ENCODE data around the gene KCNQ1. TPM values are rescaled to one million over a fixed set of nuclear protein-coding genes. Genes with fewer than 3 reads are reported as not detected.
A peak's percentile ranks its signal among the peaks of the same experiment; 100 is the strongest.

KCNQ1 gene
- total and polyA plus RNA-seq, 2 of the 13 experiments (the other 11 are each of a cell fraction or from before 2014, with no cell fraction given), result 0.02 to 0.08 TPM

GRCh38 chr11:2462543-2462985 is 17.8 kb downstream of the KCNQ1 start:
- BruUV-seq (replicated peaks), result no TSS peak
- Histone ChIP-seq H3K27me3 (ENCODE audit: control insufficient read depth in 1 of 2, insufficient read depth in 2 of 2, low read length in 2 of 2) (peaks cover 14 to 87% of the 10 kb centered on the region in 2 experiments), H3K27ac (ENCODE audit: extremely low read length, insufficient read depth, low read length) (no peak overlapping the region), H3K79me2 (ENCODE audit: insufficient read depth, low read length) (no peaks in the 10 kb centered on the region), H3K36me3 (replicated peaks in 1 of 2; ENCODE audit: control insufficient read depth in 1 of 2, insufficient read depth in 2 of 2, low read length in 2 of 2) (no peaks in the 10 kb centered on the region), H3K9ac (ENCODE audit: insufficient read depth, low read depth, low read length) (no peak overlapping the region), H3K4me2 (ENCODE audit: low read depth, low read length) (no peak overlapping the region), H3K9me3 (ENCODE audit: low read length) (no peaks in the 10 kb centered on the region), H3K4me1 (ENCODE audit: insufficient read depth, low read length) (peaks cover 21% of the 10 kb centered on the region), H4K20me1 (ENCODE audit: insufficient read depth, low read length) (no peaks in the 10 kb centered on the region), H3K4me3 (replicated peaks in 1 of 3; ENCODE audit: insufficient read depth in 1 of 3, low read depth in 2 of 3, low read length in 3 of 3) (no peak overlapping the region), H2AFZ (ENCODE audit: low read length) (no peak overlapping the region)
- ChIA-PET CTCF (ENCODE audit: low intra/inter-chr PET ratio, low total read pairs) (interaction anchor here (0.5 kb wide), 1 partner anchor 403 kb away, joined by 3 read pairs; no protein-coding TSS in a partner anchor), POLR2A (no interaction called here)
- TF ChIP-seq, protein P1, sequence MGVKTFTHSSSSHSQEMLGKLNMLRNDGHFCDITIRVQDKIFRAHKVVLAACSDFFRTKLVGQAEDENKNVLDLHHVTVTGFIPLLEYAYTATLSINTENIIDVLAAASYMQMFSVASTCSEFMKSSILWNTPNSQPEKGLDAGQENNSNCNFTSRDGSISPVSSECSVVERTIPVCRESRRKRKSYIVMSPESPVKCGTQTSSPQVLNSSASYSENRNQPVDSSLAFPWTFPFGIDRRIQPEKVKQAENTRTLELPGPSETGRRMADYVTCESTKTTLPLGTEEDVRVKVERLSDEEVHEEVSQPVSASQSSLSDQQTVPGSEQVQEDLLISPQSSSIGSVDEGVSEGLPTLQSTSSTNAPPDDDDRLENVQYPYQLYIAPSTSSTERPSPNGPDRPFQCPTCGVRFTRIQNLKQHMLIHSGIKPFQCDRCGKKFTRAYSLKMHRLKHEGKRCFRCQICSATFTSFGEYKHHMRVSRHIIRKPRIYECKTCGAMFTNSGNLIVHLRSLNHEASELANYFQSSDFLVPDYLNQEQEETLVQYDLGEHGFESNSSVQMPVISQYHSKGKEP (CRISPR knock-in tag; IDR thresholded peaks at IDR 0.05), result no peak
- TF ChIP-seq MLX (CRISPR knock-in tag; IDR thresholded peaks at IDR 0.05) (no peak), ZXDC (CRISPR knock-in tag; IDR thresholded peaks at IDR 0.05) (no peak), GPN1 (CRISPR knock-in tag; IDR thresholded peaks at IDR 0.05; ENCODE audit: borderline replicate concordance) (no peak)
- no peak for DNase-seq (ENCODE audit: low spot score)
- intact Hi-C loops (cut with micrococcal nuclease; ENCODE audit: unreplicated experiment) (no loop called here), in situ Hi-C loops (cut with HindIII; ENCODE audit: extremely low pct_ligation_motif_present, low pct_unique_long_range_greater_than_20kb) (no loop called here)
- 25% methylated on average over 5 of the region's 8 CpGs for WGBS (ENCODE audit: low lambda C conversion rate)
- FAIRE-seq, result no peak
- peak; percentile 8; the same call in 2 of the 3 replicates for ATAC-seq

Data from HepG2 (cell line).